KG1 (cell line): ENCODE results near the gene NUP98.

Experiments
- DNase-seq: peaks from one replicate; lab custom pipeline; 2025; lab: John Stamatoyannopoulos, UW

NUP98 gene

DNA sequence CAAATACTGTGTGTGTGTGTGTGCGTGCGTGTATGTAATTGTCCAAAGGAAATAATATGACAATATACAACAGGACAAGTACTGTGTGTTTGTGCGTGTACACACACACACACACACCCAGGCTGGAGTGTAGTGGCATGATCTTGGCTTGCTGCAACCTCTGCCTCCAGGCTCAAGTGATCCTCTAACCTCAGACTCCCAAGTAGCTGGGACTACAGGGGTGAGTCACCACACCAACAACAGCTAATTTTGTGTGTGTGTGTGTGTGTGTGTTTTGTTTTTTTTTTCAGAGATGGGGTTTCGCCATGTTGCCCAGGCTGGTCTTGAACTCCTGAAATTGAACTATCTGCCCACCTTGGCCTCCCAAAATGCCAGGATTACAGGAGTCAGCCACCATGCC, 61.5 kb downstream of the NUP98 start:
- DNase-seq: no peak

DNA sequence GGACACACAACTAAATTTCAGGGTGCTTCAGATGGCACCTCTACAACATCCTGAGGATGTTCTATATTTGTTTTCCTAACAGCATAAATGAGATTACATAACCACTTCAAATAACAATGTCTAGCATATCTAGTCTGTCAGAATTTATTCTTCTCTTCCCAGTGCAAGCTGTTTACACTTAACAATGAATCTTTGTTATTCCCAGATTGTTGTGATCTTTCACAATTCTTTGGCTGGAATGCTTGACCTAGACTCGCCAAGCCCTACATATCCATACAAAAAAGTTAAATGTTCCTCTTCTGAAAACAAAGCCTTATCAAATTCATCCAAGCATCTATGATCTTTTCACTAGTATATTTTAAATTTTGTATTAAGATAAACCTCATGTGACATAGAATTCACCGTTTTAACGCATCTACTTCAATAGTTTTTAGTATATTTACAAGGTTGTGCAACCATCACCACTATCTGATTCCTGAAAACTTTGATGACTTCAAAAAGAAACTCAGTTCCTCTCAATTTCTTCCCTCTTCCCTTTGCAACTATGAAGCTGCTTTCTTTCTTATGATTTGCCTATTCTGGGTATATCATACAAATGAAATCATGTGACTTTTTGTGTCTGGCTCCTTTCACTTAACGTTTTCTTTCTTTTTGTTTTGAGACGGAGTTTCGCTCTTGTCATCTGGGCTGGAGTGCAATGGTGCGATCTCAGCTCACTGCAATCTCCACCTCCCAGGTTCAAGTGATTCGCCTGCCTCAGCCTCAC, 64.5 kb downstream of the NUP98 start:
- no peak for DNase-seq

DNA sequence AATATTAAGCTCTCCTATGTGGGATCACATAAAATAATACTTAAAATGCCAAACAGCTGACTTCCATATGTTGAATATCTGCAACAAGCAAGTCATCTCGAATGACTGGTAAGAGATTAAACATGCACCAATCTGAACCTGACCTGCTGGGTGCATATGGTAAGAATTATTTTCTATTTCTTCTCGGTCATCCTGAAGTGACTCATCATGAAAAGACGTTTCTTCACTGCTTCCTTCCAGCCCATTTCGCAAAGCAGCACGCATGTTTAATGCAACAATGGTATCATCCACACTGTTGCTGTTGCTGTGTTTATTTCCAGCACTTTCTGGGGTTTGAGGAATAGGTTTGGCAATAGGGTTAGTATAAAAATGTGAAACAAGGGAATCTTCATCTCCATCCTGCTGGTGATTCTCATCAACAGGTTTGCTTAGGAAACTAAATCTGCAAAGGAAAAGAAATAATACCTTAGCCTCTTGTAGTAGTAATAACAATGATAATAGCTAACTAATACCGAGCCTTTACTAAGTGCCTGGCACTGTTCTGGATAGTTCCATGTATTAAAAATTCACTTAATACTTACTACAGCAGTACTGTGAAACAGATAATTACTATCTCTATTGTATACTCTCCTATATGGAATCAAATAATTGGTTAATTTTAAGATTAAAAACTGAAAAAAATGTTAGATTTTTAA, 74.2 kb downstream of the NUP98 start:
- no peak for DNase-seq

DNA sequence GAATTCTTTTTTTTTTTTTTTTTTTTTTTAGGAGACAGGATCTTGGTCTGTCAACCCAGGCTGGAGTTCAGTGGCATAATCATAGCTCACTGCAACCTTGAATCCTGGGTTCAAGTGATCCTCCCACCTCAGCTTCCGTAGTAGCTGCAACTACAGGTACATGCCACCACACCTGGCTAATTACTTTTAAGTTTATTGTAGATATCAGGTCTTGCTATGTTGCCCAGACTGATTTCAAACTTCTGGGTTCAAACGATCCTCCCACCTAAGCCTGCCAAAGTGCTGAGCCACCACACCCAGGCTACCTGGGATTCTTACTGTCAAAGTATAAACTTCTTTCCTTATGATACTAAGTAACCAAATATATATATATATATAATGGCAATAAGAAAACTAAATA, 75.3 kb downstream of the NUP98 start:
- no peak for DNase-seq

DNA sequence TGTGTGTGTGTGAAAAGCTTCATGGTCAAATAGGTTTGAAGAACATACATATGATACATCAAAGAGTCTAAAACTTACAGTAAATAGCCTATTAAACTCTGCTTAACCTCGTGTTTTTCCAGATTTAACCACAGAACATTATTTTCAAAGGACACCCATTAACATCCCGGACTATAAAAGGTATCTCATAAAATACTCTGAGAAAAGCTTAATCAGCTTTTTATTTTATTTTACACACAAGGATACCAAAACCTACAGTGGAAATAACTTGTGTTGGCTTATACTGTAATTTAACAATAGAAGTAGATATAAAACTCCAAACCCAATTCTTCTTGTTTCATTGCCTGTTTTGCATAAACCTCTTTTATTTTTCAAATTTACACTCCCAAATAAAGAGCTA, 76.4 kb downstream of the NUP98 start:
- DNase-seq: no peak

DNA sequence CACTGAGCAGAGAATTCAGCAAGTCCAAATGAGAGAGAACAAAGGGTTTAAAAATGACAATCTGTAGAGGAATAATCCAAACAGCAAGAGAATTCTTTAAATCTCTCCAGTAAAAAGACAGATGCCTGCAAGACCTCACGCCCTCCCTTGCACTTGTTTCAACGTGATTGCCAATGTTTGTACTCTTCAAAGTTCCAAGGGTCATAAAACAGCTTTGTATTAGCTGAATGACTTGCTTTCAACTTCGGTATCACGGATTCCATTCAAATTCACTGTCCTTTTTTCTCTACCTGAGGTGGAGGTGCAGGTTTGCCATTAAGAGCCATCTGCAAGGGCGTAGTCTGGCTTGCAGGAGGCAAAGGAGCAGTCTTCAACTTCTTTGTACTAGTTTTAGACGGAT, 85.1 kb downstream of the NUP98 start:
- no peak for DNase-seq

DNA sequence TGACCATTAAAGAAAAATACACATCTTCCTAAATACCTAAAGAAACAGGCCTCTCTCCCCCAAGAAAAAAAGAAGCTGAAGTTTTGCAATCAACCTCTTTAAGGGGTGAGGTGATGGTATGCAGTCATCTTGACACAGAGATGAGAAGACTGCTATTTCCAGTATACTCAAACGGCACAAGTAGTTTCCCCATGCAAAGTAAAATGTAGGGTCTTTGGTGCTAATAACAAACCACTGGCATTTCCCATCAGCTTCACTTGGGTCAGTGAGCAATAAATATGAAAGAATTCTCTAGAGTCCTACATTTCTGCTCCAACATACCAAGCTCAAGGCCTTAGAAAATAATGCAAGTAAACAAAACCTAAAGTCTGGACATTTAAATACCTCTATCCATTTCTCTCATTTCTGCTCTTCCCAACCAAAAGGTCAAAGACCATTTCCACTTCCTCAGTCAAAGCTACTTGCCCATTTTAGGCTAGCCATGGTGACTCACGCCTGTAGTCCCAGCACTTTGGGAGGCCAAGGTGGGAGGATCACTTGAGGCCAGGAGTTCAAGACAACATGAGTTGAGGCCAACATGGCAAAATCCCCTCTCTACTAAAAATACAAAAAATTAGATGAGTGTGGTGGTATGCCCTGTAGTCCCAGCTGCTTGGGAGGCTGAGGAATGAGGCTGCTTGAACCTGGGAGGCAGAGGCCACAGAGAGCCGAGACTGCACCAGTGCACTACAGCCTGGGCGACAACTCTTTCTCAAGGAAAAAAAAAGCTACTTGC, 86.7 kb downstream of the NUP98 start:
- DNase-seq: no peak

DNA sequence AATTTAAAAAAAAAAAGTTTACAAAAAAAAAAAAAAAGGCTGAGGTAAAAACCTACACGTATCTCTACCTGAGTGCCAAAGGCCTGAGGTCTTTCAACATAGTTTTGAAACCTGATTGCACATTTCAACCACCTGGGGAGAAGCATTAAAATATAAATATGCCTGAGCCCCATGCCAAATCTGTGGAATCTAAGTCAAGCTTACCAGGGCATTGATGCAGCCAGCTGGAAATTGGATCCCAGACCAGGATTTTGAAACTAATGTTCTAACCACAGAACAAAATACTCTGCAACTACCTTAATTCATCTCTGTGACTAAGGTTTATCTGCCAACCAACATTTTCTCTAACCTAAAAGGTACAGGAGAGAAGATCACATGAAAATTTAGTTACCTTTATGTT, 87.4 kb downstream of the NUP98 start:
- DNase-seq: no peak

DNA sequence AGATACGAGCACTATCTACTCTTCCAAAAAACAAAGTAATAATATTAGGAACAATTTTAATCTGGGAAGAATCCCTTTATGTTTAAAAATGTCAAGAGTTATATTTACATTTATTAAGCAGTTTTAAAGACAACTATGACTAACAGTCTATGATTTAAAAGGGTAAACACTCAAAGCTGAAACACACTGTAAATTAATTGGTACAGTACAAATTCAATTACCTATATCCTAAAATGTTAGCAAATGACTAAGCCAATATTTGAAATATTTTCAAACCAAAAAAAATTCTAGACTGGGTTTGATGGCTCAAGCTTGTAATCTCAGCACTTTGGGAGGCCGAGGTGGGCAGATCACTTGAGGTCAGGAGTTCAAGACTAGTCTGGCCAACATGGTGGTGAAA, 90.2 kb downstream of the NUP98 start:
- DNase-seq: no peak

DNA sequence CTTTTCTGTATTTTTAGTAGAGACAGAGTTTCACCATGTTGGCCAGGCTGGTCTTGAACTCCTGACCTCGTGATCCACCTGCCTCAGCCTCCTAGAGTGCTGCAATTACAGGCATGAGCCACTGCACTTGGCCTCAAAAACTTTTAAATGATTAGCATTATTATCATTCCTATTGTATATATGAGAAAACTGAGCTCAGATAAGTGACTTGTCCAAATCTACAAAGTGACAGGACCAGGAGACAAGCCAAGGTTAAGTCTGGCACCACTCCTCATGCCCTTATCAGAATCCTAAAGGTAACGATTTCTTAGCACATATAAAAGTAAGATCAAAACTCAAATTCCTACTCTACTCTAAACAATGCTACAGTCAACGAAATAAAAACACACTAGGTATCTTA, 94.0 kb downstream of the NUP98 start:
- no peak for DNase-seq

DNA sequence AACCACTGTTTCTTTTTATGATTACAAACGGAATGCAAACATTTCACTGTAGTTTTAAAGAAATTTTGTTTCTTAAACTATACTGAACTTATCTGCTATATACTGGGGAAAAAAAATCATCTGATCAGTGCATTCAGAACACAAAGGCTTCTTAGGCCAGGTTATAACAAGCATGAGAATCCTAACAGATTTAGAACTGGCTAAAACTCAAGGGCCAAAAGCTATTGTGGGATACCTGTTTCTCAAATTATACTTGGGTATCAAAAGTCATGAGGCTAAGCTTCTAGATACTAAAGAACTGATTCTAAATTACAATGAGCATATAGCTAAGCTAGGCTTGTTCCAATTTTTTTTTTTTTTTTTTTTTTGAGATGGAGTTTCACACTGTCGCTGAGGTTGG, 96.4 kb downstream of the NUP98 start:
- no peak for DNase-seq

DNA sequence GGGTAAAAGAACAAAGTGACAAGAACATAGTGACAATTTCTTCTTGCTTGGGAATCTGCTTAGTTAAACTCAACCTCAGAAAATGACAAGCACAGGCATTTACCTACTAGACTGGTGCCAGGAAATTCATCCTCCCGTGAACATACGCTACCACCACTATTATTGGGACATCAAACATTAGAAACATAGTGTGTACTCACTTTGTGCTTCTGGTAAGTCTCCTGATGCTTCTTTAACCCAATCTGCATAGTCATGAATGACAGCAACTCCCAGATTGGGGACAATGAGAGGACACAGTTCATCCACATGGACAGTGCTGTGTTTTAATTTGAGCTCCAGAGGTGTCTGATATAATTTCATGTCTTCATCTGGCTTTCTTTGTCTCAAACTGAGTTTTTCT, 96.9 kb downstream of the NUP98 start:
- no peak for DNase-seq

DNA sequence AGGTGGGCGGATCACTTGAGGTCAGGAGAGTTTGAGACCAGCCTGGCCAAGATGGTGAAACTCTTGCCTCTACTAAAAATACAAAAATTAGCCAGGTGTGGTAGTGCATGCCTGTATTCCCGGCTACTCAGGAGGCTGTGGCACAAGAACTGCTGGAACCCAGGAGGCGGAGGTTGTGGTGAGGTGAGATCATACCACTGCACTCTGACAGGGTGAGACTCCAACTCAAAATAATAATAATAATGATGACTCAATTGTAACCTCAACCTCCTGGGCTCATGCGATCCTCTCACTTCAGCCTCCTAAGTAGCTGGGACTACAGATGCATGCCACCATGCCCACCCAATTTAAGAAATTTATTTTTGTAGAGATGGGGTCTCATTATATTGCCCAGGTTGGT, 110.6 kb downstream of the NUP98 start:
- no peak for DNase-seq

DNA sequence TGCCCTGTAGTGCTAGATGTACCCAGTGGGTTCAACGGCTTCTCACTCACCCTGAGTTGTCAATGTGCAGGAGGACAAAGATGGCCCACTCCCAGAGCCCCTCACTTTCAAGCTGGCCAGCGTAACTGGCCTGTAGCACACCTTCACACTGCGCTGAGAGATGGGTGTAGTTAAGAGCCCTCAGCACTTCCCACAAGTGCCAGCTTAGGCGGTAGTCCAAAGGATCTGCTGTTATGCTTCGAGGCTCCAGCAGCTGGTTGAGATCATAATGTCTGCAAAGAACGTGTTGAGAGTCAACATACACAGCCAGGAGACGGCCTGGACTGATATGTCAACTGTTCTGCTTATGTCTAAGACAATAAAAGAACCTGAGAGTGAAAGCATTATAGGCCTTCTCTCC, 111.4 kb downstream of the NUP98 start:
- DNase-seq: no peak

DNA sequence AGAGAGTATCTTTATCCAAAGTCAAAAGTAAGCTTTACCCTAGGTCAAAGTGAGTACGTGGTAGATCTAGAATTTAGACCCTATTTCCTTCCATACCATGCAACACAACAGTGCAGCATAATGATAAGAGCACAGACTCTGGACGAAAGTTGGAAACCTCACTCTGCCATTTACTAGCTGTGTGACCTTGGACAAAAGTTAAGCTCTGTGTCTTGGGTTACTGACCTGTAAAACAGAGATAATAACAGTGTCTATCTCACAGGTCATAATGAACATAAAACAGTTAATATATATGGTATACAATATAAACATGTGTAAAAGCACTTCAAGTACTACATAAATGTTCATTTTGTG, 112.6 kb downstream of the NUP98 start:
- DNase-seq: no peak

DNA sequence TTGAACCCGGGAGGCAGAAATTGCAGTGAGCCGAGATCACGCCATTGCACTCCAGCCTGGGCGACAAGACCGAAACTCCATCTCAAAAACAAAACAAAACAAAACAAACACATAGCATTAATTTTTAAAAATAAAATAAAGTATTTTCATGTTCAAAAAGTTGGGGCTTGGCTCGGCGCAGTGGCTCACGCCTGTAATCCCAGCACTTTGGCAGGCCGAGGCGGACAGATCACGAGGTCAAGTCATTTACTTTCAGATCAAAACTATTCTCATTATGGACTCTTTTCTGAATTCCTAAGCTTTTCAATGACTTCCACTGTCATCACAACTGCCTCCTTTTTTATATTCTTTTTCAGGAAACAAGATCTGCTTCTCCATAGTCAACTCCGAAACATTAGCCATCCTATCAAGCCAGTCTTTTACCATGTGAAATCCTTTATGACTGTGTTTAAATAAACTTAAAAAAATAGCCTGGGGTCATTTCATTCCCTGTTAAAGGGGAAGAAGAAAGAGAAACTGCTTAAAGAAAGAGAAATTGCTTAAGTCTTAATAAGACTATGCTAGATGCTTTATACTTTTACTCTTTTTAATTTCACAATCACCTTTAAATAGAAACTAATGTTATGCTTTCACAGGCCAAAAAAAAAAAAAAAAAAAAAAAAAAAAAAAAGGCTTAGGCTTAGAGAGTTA, 113.1 kb downstream of the NUP98 start:
- no peak for DNase-seq

DNA sequence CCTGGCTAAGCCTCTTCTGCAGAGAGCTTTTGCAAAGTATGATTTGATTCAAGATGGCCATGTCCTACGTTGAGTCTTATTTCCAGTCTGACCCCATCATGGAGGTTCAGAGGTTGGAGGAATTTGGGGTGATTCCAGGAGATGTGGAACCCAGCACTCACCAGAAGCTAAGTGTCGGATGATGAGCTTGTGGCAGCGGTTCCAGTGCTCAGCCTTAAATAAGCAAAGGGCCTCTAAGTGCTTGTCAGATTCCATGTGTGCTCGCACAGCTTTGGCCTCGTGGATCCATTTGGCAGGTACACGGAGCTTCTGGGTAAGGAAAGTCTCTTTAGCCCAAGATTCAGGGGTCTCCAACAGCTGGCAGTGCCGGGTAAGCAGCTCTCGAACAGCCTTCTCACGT, 114.3 kb downstream of the NUP98 start:
- DNase-seq: no peak

DNA sequence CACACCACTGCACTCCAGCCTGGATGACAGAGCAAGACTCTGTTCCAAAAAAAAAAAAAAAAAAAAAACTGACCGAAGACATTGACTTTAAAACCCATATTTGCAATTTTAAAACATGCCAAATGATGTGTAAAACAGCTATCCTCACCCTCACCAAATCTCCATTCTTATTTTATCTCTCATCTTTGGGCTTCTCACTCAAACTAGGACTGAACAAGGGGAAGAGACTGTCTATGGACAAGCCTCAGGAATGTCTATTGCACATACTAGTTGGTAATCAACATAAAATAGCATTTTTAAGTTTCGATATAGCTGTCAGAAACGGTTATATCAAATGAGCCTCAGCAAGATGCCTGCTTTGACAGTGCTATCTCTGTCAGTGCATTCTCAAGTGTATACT, 118.3 kb downstream of the NUP98 start:
- DNase-seq: no peak

DNA sequence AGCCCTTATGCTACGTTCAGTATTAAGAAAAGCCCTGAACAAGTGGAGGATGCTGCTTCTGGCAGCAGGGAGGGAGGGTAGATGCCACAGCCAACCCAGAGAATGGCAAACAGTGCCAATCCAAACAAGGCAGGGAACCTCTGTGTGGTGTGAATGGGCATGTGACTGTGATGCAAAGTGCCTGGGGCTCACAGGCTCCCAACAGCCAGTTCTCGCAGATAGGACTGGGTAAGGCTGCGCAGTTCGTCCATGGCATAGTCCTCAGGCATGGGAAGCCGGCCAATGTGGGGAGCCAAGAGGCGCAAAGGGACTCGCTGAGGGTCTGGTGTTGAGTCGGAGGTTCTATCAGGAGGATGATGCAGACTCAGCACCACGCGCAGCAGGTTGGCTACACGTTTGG, 121.4 kb downstream of the NUP98 start:
- DNase-seq: no peak

DNA sequence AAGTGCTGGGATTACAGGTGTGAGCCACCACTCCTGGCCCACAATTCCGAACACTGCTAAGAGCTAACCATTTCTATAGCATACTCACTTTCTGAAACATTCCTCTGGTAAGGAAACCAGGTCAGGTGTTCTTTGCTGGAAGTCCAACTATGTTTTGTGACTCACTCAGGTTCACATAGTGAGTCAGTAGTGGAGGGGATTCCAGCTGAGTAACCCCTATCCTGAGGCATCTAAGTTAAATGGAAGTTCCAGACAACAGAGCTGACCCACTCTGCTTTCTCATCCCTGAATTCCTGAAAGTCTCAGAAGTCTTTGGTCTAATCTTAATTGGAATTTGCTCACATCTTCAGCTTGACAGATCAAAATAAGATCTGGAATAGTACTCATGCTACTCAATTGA, 123.2 kb downstream of the NUP98 start:
- DNase-seq: no peak

DNA sequence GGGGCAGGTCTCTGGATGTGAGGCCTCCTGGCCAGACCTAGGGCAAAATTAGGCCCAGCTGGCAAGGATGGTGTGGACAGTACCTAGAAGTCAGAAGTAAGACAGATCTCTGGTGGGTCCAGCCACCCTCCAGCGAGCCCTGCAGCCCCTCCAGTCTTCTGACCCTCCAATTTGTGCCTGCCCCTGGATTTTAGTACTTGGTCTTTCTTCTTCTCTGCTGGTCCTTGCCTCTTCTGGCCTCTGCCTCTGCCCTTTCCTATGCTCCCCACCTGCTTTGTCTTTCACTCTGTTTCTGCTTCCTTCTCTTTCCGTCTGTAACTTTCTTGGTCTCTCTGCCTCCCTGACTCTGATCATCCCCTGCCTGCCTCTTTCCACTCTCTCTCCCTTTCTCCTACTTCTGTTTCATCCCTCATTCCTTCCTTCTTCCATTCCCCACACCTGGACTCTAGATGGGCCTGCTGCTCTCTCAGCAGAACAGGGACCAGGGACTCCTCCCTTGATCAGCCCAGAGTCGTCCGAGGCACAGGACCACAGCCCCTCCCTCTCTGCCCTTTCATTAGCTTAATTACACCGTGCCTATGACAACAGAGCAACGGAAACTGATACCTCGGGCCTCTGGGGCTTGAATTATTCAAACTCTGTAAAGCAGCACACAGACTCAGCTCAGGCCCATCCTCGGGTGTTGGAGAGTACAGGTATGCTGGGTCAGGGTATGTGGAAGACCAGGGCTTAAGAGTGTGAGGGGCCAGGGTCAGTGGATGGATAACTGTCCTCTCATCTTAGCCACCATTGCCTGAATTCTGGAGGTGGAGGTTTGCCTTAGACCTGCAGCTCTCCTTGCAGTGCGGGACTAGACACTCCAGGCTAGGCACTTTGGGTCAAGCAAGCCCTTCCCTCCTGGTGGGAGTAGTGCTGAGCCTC, 125.8 kb downstream of the NUP98 start, which contains the start of gene CHRNA10:
Gene CHRNA10 (minus strand): TSS at position 51 of the 921 bp plus-strand sequence. CDS start 72 bp downstream, outside the sequence.
- DNase-seq: no peak
